ENCODE results near the gene SMAD7. TPM values are rescaled to one million over a fixed set of nuclear protein-coding genes. Genes with fewer than 3 reads are reported as not detected.

SMAD7 gene
- 8.9 TPM for total RNA-seq

GRCh38 chr18:48950536-48951447 lies at the start of gene SMAD7:
SMAD7 (minus strand) TSS chr18:48950965; CDS start chr18:48950424, 541 bp downstream.
- Histone ChIP-seq H3K9me3 (ENCODE audit: control insufficient read depth in 3 of 3, low read length in 3 of 3) (no peaks in the 10 kb centered on the region), H3K27ac (ENCODE audit: low read depth, low read length) (peak within 1 kb of the TSS; percentile 100), H3K4me3 (ENCODE audit: low read length in 3 of 3) (peak within 1 kb of the TSS; percentile 92 to 94 (median 92)), H3K27me3 (ENCODE audit: control insufficient read depth in 3 of 3, insufficient read depth in 3 of 3, low read length in 3 of 3) (no peaks in the 10 kb centered on the region), H3K36me3 (ENCODE audit: control insufficient read depth in 3 of 3, insufficient read depth in 3 of 3, low read length in 3 of 3) (peaks cover 0 to 9% (median 3%) of the 10 kb centered on the region in 3 donors), H3K9ac (ENCODE audit: low read depth in 1 of 3, low read length in 3 of 3) (peak within 1 kb of the TSS; percentile 87 to 96 (median 90)), H3K4me1 (ENCODE audit: control insufficient read depth in 3 of 3, insufficient read depth in 3 of 3, low read length in 3 of 3) (peaks cover 40 to 57% (median 49%) of the 10 kb centered on the region in 3 donors)

GRCh38 chr18:48999569-48999968 lies 48.8 kb upstream of the SMAD7 start:
- Histone ChIP-seq H3K9me3 (ENCODE audit: control insufficient read depth in 3 of 3, low read length in 3 of 3) (no peaks in the 10 kb centered on the region), H3K36me3 (ENCODE audit: control insufficient read depth in 3 of 3, insufficient read depth in 3 of 3, low read length in 3 of 3) (no peaks in the 10 kb centered on the region), H3K4me1 (ENCODE audit: control insufficient read depth in 3 of 3, insufficient read depth in 3 of 3, low read length in 3 of 3) (peaks cover 15 to 35% (median 31%) of the 10 kb centered on the region in 3 donors), H3K27ac (ENCODE audit: low read depth, low read length) (no peak overlapping the region), H3K27me3 (ENCODE audit: control insufficient read depth in 3 of 3, insufficient read depth in 3 of 3, low read length in 3 of 3) (no peaks in the 10 kb centered on the region), H3K4me3 (ENCODE audit: low read length in 3 of 3) (no peak overlapping the region), H3K9ac (ENCODE audit: low read depth in 1 of 3, low read length in 3 of 3) (no peak overlapping the region)

GRCh38 chr18:48997985-48998831 lies 47.4 kb upstream of the SMAD7 start:
- H3K36me3 ChIP-seq (ENCODE audit: control insufficient read depth in 3 of 3, insufficient read depth in 3 of 3, low read length in 3 of 3) = no peaks in the 10 kb centered on the region
- H3K27me3 ChIP-seq (ENCODE audit: control insufficient read depth in 3 of 3, insufficient read depth in 3 of 3, low read length in 3 of 3) = no peaks in the 10 kb centered on the region
- H3K9me3 ChIP-seq (ENCODE audit: control insufficient read depth in 3 of 3, low read length in 3 of 3) = no peaks in the 10 kb centered on the region
- H3K4me1 ChIP-seq (ENCODE audit: control insufficient read depth in 3 of 3, insufficient read depth in 3 of 3, low read length in 3 of 3) = peaks cover 26 to 47% (median 43%) of the 10 kb centered on the region in 3 donors
- peak overlapping the region in 2 of 3 donors; percentile 38 to 65 for H3K9ac ChIP-seq (ENCODE audit: low read depth in 1 of 3, low read length in 3 of 3)
- H3K4me3 ChIP-seq (ENCODE audit: low read length in 3 of 3) = peak overlapping the region in 1 of 3 donors; percentile 35
- peak overlapping the region; percentile 5 for H3K27ac ChIP-seq (ENCODE audit: low read depth, low read length)

GRCh38 chr18:48997681-48997984 lies 46.9 kb upstream of the SMAD7 start:
- no peak overlapping the region for H3K4me3 ChIP-seq (ENCODE audit: low read length in 3 of 3)
- H3K36me3 ChIP-seq (ENCODE audit: control insufficient read depth in 3 of 3, insufficient read depth in 3 of 3, low read length in 3 of 3) = no peaks in the 10 kb centered on the region
- no peaks in the 10 kb centered on the region for H3K9me3 ChIP-seq (ENCODE audit: control insufficient read depth in 3 of 3, low read length in 3 of 3)
- H3K27ac ChIP-seq (ENCODE audit: low read depth, low read length) = peak overlapping the region; percentile 5
- H3K27me3 ChIP-seq (ENCODE audit: control insufficient read depth in 3 of 3, insufficient read depth in 3 of 3, low read length in 3 of 3) = no peaks in the 10 kb centered on the region
- peaks cover 29 to 53% (median 49%) of the 10 kb centered on the region in 3 donors for H3K4me1 ChIP-seq (ENCODE audit: control insufficient read depth in 3 of 3, insufficient read depth in 3 of 3, low read length in 3 of 3)
- peak overlapping the region in 2 of 3 donors; percentile 38 to 65 for H3K9ac ChIP-seq (ENCODE audit: low read depth in 1 of 3, low read length in 3 of 3)

GRCh38 chr18:48996901-48997463 lies 46.2 kb upstream of the SMAD7 start:
- Histone ChIP-seq H3K9me3 (ENCODE audit: control insufficient read depth in 3 of 3, low read length in 3 of 3) (no peaks in the 10 kb centered on the region), H3K36me3 (ENCODE audit: control insufficient read depth in 3 of 3, insufficient read depth in 3 of 3, low read length in 3 of 3) (no peaks in the 10 kb centered on the region), H3K27me3 (ENCODE audit: control insufficient read depth in 3 of 3, insufficient read depth in 3 of 3, low read length in 3 of 3) (no peaks in the 10 kb centered on the region), H3K4me1 (ENCODE audit: control insufficient read depth in 3 of 3, insufficient read depth in 3 of 3, low read length in 3 of 3) (peaks cover 30 to 60% (median 51%) of the 10 kb centered on the region in 3 donors), H3K9ac (ENCODE audit: low read depth in 1 of 3, low read length in 3 of 3) (peak overlapping the region in 1 of 3 donors; percentile 33), H3K4me3 (ENCODE audit: low read length in 3 of 3) (no peak overlapping the region), H3K27ac (ENCODE audit: low read depth, low read length) (no peak overlapping the region)

GRCh38 chr18:48996041-48996440 lies 45.3 kb upstream of the SMAD7 start:
- no peak overlapping the region for H3K4me3 ChIP-seq (ENCODE audit: low read length in 3 of 3)
- no peaks in the 10 kb centered on the region for H3K36me3 ChIP-seq (ENCODE audit: control insufficient read depth in 3 of 3, insufficient read depth in 3 of 3, low read length in 3 of 3)
- H3K9ac ChIP-seq (ENCODE audit: low read depth in 1 of 3, low read length in 3 of 3) = no peak overlapping the region
- H3K4me1 ChIP-seq (ENCODE audit: control insufficient read depth in 3 of 3, insufficient read depth in 3 of 3, low read length in 3 of 3) = peaks cover 30 to 63% (median 51%) of the 10 kb centered on the region in 3 donors
- H3K27ac ChIP-seq (ENCODE audit: low read depth, low read length) = no peak overlapping the region
- H3K27me3 ChIP-seq (ENCODE audit: control insufficient read depth in 3 of 3, insufficient read depth in 3 of 3, low read length in 3 of 3) = no peaks in the 10 kb centered on the region
- no peaks in the 10 kb centered on the region for H3K9me3 ChIP-seq (ENCODE audit: control insufficient read depth in 3 of 3, low read length in 3 of 3)

- H3K36me3 ChIP-seq (ENCODE audit: control insufficient read depth in 3 of 3, insufficient read depth in 3 of 3, low read length in 3 of 3) = no peaks in the 10 kb centered on the region
- H3K9me3 ChIP-seq (ENCODE audit: control insufficient read depth in 3 of 3, low read length in 3 of 3) = no peaks in the 10 kb centered on the region
- peaks cover 34 to 72% (median 59%) of the 10 kb centered on the region in 3 donors for H3K4me1 ChIP-seq (ENCODE audit: control insufficient read depth in 3 of 3, insufficient read depth in 3 of 3, low read length in 3 of 3)
- no peaks in the 10 kb centered on the region for H3K27me3 ChIP-seq (ENCODE audit: control insufficient read depth in 3 of 3, insufficient read depth in 3 of 3, low read length in 3 of 3)
- H3K9ac ChIP-seq (ENCODE audit: low read depth in 1 of 3, low read length in 3 of 3) = no peak overlapping the region
- H3K27ac ChIP-seq (ENCODE audit: low read depth, low read length) = peak overlapping the region; percentile 52
- H3K4me3 ChIP-seq (ENCODE audit: low read length in 3 of 3) = peak overlapping the region in 1 of 3 donors; percentile 6
These were observed 44.4 kb upstream of the SMAD7 start for GRCh38 chr18:48994926-48995835.

GRCh38 chr18:48994044-48994651 lies 43.4 kb upstream of the SMAD7 start:
- peak overlapping the region in 1 of 3 donors; percentile 1 for H3K9ac ChIP-seq (ENCODE audit: low read depth in 1 of 3, low read length in 3 of 3)
- H3K4me1 ChIP-seq (ENCODE audit: control insufficient read depth in 3 of 3, insufficient read depth in 3 of 3, low read length in 3 of 3) = peaks cover 37 to 78% (median 67%) of the 10 kb centered on the region in 3 donors
- H3K27ac ChIP-seq (ENCODE audit: low read depth, low read length) = peak overlapping the region; percentile 52

More at GRCh38 chr18:48994044-48994651, 43.4 kb upstream of the SMAD7 start:
- Histone ChIP-seq H3K4me3 (ENCODE audit: low read length in 3 of 3) (peak overlapping the region in 2 of 3 donors; percentile 0 to 17), H3K27me3 (ENCODE audit: control insufficient read depth in 3 of 3, insufficient read depth in 3 of 3, low read length in 3 of 3) (no peaks in the 10 kb centered on the region), H3K9me3 (ENCODE audit: control insufficient read depth in 3 of 3, low read length in 3 of 3) (no peaks in the 10 kb centered on the region), H3K36me3 (ENCODE audit: control insufficient read depth in 3 of 3, insufficient read depth in 3 of 3, low read length in 3 of 3) (no peaks in the 10 kb centered on the region)
